ENCODE results near the gene CIAO2B.
"Not testable (repeated sequence)": the region's sequence is repeated elsewhere in the genome, so short reads cannot be mapped to it uniquely, and the experiment has no call there.

CIAO2B gene

DNA sequence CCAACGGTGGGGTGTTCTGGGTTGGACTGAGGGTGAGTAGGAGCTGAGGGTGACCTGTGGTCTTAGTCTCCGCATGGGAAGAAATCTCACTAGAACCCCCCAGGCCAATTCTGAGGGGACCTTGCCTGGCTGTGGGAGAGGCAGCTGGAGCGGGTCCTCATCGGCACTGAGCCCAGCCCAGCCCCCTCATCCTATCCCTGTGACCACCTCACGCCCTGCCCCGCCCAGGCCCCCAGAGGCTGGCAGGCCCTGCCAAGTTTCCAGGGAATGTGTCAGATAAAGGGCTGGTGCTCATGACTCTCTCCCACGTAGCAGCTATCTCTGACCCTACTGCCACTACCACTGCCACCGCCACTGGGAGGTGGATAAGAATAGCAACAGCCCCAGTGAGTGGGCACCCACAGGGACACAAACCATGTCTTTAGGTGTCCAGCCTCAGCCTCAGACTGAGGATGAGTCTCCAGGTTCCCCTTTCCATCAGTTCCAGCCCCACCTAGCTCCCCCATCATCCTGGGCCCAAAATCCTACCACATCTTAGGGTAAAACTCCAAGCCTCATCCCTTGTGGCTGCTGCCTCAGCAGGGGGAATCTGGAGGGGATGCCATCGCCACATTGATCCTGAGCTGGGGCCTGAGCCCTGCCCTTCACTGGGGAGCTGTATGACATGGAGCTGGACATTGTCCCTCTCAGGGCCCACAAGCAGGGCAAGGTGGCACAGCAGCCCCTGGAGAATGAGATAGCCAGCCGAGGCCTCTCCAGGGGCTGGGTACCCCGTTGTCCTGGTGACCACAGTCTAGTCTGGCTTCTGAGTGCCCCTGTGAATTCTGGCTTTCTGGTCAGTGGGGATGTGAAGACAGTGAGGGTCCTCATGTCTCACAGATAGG is 30.4 kb downstream of the CIAO2B start:
- DNase-seq: no peak

DNA sequence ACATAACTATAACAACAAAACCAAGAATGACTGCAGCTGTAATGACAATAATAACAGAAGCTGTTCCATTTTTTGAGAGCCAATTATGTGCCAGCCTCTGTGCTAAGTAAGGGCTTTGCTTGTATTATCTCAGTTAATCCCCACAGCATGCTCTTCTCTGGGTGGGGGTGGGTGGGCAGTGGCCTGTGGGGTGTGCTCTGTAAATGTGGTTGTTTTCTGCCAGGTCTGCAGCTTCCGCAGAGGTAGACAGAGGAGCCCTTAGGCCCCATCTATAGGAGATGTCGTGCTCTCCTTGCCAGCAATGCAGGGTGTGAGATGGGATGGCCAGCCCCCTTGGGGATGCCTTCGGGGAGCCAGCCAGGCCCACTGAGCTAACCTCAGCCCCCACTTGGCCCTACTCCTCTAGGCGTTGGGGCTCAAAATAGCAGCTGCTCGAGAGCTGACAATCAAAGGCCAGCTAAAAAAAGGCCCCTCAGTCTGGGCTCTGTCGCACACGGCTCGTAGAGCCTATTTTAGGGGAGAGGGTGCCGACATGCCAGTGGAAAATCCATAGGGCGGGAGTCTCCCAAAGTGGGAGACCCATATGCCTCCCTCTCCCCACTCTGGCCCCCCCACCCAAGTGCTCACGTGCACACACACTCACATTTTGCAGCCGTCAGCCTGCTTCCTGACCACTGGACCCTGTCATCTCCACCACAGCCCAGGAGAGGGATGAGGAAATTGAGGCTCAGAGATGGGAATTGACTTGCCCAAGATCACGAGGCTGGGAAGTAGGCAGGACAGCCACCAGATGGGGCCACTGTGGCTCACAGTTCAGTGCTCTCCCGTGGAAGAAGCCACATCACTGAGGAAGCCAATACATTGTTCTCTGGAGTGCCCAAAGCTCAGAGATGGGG is 31.3 kb downstream of the CIAO2B start:
- DNase-seq: no peak

DNA sequence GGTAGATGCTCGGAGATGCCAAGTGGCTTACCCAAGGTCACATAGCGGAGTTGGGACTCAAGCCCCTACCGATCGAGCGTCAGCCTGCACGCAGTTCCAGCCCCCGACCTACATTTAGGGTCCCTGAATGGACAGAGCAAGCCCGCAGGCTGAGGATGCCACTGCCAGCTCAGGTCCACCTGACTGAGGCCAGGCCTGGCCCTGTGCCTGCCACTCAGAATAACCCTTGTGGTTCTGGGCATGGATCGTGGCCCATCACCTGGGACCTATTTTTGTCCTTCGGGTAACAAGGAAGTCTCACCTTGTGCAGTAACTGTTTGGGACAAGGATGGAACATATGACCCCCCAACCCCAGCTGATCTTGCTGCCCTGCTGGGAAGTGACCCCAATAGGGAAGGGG is 32.6 kb downstream of the CIAO2B start:
- no peak for DNase-seq

DNA sequence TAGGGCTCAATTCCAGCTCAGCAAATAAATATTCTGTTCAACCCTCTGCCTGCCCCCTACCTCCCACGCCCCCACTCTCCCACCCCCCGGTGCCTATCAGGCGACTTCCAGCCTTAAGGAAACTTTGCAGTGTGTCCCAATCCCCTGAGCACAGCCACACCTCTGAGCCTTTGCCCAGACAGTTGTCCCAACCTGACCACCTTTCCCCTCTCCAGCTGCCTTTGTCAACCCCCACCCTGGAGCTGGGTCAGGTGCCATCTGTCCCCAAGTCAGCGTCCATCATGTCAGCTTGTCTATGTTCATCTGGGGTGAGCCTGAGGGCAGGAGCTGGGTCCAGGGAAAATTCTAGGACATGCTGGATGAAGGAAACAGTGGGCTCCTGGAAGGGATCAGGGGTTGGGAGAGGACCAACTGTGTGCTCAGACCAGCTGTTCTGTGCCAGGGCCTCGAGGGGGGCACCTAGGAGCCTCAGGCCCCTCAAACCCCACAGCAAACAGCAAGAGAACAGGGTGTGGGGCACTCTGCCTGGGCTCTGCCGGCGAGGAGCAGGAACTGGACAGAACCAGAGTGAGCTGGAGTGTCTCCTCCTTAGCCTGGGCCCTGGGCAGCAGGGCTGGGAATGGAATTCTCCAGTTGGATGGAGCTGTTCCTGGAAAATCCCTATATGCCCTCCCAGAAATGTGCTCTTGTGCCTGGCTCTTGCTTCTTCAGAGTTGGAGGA is 33.3 kb downstream of the CIAO2B start:
- DNase-seq: no peak

DNA sequence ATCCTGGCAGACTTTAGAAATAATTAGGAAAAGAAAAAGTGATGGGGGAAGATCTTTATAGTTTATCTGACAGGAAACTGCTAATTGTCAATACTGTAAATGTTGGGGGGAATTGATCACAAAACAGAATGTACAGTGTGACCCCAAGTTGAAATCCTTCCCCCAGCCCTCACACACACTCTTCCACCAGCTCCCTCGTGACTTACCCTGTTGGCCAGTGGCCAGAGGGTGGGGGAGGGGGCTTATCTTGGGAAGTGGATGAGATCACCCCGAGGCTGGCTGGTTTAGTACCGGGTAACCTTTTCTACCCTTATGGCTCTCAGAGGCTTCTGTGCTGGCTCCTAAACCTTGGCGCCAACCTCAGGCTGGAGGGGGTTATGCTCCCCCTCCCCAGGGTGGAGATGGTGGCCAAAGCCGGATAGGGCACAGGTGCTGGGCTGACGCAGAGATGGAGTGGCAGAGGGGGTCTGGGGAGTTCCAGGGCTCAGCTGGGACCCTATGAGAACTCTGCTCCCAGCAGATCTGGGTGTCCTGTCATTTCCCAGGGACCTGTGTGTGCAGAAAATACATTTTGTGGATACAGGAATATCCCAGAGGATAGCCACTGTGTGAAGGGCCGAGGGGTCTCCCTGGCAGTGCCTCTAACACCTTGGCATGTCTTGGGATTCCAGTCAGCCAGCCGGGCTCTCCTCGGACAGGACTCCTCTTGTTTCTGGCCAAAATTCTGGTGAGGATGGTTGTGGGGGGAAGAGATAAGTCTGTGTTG is 34.1 kb downstream of the CIAO2B start:
- no peak for DNase-seq

DNA sequence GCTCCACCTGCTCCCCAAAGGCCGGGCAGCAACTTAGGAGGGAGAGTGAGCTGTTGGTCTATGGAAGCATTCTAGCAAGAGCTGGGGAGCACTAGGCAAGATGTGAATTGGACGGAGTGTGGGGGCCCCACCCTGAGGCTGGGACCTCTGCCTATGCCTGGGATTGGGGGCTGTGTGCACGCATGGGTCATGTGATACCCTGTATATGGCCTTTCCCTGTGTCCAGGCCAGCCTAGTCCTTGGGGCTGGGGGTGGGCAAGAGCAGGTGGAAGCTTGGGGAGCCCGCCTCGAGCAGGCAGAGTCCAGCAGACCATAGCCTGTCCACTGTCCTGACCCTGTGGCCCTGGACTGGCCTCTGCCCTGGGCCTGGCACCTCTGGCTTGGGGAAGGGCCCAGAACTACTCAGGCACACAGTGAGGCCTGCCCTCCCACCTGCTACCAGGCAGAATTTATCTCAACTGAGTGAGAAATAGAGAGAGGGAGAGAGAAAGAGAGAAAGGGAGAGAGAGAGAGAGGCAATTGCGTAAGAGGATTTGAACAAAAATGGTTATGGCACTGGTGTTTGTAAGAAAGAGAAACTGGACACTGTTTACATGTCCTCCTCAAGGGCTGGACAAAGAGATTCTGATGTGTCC is 34.8 kb downstream of the CIAO2B start:
- DNase-seq: no peak

DNA sequence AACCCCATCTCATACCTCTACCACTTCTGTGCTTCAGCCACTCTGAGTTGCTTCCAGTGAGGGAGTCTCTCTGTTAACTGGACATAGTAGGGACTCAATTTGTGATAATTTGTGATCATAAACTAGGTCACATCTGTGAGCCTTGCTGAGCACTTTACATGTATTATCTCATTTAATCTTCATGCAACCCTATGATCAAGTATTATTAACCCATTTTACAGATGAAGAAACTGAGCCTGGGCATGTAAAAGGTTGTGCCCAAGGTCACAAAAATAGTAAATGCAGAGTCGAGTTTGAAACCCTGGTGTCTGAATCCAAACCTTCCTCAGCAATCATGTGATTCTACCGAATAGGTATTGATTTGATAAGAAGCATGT is 35.3 kb downstream of the CIAO2B start:
- no peak for DNase-seq

DNA sequence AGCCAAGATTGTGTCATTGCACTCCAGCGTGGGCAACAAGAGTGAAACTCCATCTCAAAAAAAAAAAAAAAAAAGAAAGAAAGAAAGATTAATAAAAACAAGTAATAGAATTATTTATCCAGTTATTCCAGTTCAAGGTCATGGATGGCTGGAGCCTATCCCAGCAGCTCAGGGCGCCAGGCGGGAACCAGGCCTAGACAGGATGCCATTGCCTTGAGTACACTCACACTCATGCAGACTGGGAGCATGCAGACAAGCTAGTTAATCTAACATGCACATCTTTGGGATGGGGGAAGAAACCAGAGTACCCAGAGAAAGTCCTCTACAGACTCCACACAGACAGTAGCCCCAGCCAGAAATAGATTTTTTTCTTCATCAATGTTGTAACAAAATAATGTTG is 36.0 kb downstream of the CIAO2B start:
- DNase-seq: no peak

DNA sequence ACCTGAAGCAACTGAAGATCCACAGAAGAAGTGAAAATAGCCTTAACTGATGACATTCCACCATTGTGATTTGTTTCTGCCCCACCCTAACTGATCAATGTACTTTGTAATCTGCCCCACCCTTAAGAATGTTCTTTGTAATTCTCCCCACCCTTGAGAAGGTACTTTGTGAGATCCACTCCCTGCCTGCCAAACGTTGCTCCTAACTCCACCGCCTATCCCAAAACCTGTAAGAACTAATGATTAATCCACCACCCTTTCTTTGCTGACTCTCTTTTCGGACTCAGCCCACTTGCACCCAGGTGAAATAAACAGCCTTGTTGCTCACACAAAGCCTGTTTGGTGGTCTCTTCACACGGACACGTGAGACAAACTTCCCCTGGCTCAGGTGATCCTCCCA is 37.5 kb downstream of the CIAO2B start:
- DNase-seq: not testable (repeated sequence)

DNA sequence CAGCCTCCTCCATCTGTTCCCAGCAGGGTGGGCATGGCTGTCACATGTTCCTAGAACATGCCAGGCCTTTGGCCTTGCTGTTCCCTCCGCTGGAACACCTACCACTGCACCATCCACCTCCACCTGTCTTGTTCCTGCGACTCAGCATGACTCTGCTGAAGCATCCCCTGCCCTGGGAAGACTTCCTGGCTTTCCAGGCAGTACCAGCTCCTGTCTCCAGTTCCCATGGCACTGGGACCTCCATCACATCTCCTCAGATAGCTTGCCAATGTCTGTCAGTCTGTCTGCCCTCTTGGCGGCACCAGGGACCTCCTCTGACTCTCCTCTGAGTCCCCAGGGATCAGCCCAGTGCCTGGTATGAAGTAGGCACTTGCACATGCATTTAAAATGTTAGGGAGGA is 38.2 kb downstream of the CIAO2B start:
- no peak for DNase-seq

DNA sequence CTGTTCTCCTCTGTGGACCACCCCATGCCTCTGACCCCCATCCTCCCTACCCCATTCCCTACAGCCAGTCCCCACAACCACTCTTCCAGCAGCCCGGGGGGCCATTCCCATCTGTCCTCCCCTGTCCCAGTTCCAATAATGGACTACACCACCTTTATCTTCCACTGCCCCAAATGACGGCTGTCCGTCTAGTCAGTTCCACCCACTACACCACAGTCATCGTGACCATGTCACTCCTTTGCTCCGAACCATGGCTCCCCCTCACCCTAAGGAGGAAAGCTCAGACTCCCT is 38.6 kb downstream of the CIAO2B start:
- DNase-seq: no peak

DNA sequence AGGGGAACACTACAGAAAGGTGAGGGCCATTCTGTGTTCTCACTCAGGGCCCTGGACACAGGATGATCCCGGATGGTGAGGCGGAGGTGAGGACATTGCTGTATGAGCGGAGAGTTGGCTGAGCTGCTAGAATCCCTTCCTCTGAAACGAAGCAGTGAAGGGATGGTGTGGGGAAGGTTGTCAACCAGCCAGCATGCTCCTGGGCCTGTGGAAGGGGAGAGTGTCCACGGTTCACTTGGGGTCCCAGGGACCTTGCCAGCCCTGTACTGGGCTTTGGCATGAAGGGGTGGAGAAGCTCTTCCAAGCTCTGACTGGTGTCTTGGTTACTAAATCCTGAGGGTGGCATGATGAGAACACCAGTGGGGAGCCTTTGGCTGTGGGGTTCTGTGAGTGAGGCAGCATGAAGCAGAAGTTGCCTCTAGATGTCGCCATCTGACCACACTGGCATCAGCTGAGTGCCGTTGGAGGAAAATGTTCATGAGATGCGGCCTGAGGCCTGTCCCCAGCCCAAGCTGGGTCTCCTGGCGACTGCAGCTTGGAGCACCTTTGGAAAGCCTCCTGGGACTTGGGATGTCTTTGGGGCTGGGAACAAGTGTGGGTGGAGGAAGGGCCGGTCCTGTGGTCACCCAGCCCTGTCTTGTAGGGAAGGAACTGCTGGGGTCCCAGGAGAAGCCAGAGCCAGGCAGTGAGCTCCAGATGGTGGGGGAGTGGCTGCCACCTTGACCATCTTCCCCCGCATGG is 39.1 kb downstream of the CIAO2B start:
- DNase-seq: peak; percentile 62 to 70

DNA sequence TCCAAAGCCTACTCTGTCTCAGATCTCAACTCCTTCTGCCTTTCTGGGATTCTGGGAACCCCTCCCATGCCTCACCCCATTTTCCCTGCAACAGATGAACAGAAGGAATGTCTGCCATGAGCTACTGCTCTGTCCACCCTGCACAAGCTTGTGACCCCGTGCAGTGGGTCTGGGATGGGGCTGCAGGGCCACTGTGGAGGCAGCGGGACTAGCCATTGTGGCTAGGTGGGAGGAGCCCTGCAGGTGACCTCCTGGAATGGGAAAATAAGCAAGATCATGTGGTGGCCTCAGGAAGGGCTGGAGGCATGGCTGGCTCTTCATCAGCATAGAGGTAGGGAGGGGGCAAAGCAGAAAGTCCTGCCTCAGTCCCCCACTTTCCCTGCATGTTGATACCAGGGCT is 40.1 kb downstream of the CIAO2B start:
- no peak for DNase-seq

DNA sequence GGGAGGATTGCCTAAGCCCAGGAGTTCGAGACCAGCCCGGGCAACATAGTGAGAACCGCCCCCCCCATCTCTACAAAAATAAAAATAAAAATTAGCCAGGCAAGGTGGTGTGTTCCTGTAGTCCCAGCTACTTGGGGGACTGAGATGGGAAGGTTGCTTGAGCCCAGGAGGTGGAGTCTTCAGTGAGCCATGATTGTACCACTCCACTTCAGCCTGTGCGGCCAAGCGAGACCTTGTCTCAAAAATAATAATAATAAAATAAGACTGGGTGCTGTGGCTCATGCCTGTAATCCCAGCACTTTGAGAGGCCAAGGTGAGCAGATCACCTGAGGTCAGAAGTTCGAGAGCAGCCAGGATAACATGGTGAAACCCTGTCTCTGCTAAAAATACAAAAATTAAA is 42.4 kb downstream of the CIAO2B start:
- DNase-seq: no peak

DNA sequence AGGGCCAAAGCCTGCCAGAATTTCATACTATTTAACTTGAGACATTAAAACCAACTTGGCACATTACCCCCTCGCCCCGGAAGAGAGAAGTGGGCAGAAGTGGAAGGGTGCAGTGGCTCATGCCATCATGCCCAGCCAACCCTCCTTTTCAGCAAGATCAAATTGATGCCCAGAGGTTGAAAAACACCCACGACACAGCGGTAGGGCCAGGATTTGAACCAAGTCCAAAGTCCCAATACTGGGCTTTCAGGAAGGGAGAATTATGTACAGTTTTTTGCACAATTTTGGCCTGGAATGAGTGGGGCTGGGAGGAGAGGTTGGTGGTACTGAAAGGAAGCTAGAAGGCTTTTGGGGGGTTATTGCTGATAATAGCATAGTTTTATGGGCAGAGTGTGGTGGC is 42.8 kb downstream of the CIAO2B start:
- no peak for DNase-seq

DNA sequence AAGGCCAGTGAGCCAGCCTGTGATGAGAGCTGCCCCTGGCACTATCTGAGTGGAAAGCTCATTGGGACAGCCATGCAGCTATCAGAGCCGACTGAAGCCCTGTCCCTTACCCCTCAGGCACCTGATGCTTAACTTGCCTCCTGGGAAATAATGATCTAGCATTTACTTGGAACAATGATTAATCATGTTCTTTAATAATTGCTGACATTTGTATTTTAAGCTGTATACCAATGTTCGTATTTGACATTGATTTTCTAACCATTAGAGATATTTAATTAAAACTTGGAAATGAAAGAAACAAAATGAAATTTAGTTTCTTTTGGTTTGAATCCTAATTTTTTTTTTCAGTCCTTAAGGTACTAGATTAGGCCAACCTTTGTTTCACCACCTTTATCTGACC is 43.4 kb downstream of the CIAO2B start:
- no peak for DNase-seq

DNA sequence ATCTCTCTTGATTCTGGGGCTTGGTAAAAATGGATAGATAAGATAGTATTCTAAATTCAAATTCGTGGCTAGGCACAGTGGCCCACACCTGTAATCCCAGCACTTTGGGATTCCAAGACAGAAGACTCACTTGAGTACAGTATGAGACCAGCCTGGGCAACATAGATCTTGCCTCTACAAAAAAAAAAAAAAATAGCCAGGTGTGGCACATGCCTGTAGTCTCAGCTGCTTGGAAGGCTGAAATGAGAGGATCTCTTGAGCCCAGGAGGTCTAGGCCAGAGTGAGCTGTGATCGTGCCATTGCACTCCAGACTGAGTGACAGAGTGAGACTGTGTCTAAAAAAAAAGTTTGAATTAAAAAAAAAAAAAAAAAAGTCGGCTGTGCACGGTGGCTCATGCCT is 44.6 kb downstream of the CIAO2B start:
- DNase-seq: no peak

DNA sequence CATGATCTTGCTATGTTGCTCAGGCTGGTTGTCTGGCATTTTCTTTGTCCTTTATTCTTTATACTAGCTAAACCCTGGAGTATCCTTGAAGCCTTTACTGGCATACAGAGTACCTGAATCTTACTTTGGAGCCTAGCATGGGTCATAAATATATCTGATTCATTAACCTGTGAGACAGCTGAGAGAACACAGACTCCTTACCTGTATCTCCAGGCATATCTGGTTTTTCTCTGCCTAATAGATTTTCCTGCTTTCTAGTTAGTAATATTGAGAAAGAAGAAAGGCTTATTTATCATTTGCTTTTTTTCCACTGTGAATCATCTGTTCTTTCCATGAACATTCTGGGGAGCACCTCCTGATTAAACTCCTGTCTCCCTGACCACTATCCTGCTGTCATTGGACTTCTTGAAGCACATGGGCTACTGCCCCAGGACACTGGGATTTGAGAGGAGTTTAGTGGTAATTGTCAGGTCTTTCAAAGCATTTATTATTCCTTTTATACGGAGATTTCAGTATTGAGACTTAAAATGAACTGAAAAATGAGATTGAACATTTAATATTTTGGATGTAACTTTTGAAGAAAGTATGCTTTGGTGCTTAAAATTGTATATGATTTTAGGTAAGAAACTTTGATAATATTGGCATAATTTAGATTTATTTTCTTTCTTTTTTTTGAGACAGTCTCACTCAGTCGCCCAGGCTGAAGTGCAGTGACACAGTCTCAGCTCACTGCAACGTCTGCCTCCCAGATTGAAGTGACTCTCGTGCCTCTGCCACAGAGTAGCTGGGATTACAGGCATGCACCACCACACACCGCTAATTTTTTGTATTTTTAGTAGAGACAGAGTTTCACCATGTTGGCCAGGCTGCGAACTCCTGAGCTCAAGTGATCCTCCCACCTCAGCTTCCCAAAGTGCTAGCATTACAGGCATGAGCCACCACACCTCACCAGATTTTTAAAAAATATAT is 45.3 kb downstream of the CIAO2B start:
- DNase-seq: no peak

DNA sequence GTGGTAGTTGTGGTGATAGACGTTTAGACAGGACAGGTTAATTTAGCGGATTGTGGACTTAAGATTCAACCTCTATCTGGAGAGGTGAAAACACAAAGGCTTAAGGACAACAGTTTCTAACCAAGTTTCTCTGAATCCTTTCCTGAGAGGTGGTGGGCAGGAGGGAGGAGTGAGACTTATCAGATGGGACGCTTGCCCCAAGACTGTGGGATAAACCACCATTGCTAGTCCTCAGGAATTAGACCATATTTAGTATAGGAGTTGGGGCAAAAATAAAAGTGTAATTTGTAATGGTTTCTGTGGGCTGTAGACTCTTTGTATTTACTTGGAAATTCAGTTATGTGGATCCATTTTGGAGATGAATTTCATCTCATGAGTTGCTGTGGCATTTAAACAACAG is 47.3 kb downstream of the CIAO2B start:
- DNase-seq: no peak

DNA sequence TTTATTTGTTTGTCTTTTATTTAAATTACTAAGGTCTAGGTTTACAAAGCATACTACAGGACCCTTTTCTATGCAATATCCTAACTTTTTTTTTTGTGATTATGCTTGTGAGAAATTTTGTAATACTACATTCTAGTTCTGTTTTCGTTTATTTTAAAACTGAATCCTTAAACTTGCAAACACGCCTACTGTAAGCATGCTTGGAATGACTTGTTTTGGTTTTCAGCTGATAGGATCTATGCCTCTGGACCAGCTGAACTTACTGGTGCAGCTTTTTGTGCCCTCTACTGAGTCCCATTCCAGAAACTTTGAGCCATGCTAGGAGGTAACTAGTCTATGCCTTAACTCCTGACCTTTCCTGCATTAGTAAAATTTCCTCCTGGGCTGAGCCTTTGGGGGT is 47.9 kb downstream of the CIAO2B start:
- DNase-seq: no peak
